ENCODE data around the gene ASIC2.

Gene ASIC2

GRCh38 chr17:33013596-33014375, 279.3 kb downstream of the ASIC2 start:
- Histone ChIP-seq H3K27ac (ENCODE audit: low read length) (no peak overlapping the region), H3K27me3 (ENCODE audit: low read depth, low read length) (no peaks in the 10 kb centered on the region), H3K36me3 (ENCODE audit: control insufficient read depth in 1 of 2, insufficient read depth in 2 of 2, low read length in 2 of 2) (no peaks in the 10 kb centered on the region), H3K9me3 (ENCODE audit: control insufficient read depth in 1 of 2, low read length in 2 of 2) (no peaks in the 10 kb centered on the region), H3K4me1 (ENCODE audit: control insufficient read depth in 1 of 2, insufficient read depth in 2 of 2, low read length in 2 of 2) (no peaks in the 10 kb centered on the region), H3K4me3 (ENCODE audit: low read depth in 1 of 2, low read length in 2 of 2) (no peak overlapping the region)

DNA sequence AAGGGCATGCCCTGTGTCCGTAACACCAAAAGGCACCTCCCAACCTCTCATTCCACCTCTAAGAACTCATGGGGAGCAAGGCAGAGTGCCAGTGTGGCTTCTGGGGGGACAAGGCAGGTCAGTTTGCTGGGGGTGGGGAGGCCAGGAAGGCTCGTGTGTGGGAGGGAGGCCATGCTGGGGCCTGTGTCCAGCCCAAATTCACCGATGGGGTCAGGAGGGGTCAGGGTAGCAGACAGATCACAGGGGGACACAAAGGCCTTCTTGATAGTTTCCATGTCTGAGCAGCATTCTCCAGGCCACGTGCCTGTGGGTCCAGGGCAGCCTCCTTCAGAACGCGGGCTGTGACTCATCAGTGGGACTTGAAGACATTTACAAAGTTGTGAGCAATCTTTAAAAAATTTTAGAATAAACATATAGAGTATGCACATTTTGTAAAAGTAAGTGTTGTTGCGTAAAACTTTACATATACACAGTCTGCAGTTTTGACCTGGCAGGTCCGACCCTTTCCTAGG, 280.5 kb downstream of the ASIC2 start:
- H3K9me3 ChIP-seq (ENCODE audit: control insufficient read depth in 1 of 2, low read length in 2 of 2) = no peaks in the 10 kb centered on the region
- H3K4me3 ChIP-seq (ENCODE audit: low read depth in 1 of 2, low read length in 2 of 2) = no peak overlapping the region
- H3K27me3 ChIP-seq (ENCODE audit: low read depth, low read length) = no peaks in the 10 kb centered on the region
- no peak overlapping the region for H3K27ac ChIP-seq (ENCODE audit: low read length)
- no peaks in the 10 kb centered on the region for H3K36me3 ChIP-seq (ENCODE audit: control insufficient read depth in 1 of 2, insufficient read depth in 2 of 2, low read length in 2 of 2)
- no peaks in the 10 kb centered on the region for H3K4me1 ChIP-seq (ENCODE audit: control insufficient read depth in 1 of 2, insufficient read depth in 2 of 2, low read length in 2 of 2)

DNA sequence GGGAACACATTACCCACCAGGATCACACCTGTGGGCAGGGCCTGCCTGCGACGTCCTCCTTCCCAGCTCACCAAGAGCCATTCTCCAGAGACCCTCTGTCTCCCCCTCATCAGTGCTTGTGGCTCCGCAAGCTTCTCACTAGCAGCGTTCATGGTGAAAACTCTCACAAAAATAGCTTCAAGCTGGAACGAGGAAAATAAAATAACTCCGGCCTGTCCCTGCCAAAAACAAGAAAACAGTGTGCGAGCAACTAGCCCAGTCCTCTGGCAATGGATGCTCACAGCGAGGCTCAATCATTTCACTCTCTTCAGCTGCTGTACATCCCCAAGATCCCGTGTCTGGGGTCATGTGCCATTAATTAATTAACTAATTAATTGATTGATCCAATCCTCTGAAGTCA, 283.5 kb downstream of the ASIC2 start:
- no peaks in the 10 kb centered on the region for H3K4me1 ChIP-seq (ENCODE audit: control insufficient read depth in 1 of 2, insufficient read depth in 2 of 2, low read length in 2 of 2)
- no peak overlapping the region for H3K27ac ChIP-seq (ENCODE audit: low read length)
- H3K27me3 ChIP-seq (ENCODE audit: low read depth, low read length) = no peaks in the 10 kb centered on the region
- no peaks in the 10 kb centered on the region for H3K36me3 ChIP-seq (ENCODE audit: control insufficient read depth in 1 of 2, insufficient read depth in 2 of 2, low read length in 2 of 2)
- no peaks in the 10 kb centered on the region for H3K9me3 ChIP-seq (ENCODE audit: control insufficient read depth in 1 of 2, low read length in 2 of 2)
- H3K4me3 ChIP-seq (ENCODE audit: low read depth in 1 of 2, low read length in 2 of 2) = no peak overlapping the region

DNA sequence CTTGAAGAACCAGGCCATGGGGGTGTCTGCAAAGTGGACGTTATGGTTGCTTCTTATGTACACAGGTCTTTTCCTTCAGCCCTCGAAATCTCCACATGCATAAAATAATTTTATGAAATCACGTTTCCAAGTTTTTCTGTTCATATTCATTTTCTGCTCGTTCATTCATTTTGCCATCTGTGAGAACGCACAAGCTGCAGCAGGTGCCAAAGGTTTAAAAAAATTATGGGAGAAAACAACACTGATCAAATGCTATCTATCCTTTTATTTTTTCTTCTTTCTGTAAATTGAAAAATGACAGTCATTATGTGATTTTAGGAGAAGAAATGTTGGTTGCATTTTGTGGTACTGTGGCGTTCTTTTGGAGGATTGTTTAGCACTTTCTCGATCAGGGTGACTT, 285.9 kb downstream of the ASIC2 start:
- no peak overlapping the region for H3K4me3 ChIP-seq (ENCODE audit: low read depth in 1 of 2, low read length in 2 of 2)
- H3K27me3 ChIP-seq (ENCODE audit: low read depth, low read length) = no peaks in the 10 kb centered on the region
- no peaks in the 10 kb centered on the region for H3K36me3 ChIP-seq (ENCODE audit: control insufficient read depth in 1 of 2, insufficient read depth in 2 of 2, low read length in 2 of 2)
- H3K27ac ChIP-seq (ENCODE audit: low read length) = no peak overlapping the region
- H3K9me3 ChIP-seq (ENCODE audit: control insufficient read depth in 1 of 2, low read length in 2 of 2) = no peaks in the 10 kb centered on the region
- H3K4me1 ChIP-seq (ENCODE audit: control insufficient read depth in 1 of 2, insufficient read depth in 2 of 2, low read length in 2 of 2) = no peaks in the 10 kb centered on the region

DNA sequence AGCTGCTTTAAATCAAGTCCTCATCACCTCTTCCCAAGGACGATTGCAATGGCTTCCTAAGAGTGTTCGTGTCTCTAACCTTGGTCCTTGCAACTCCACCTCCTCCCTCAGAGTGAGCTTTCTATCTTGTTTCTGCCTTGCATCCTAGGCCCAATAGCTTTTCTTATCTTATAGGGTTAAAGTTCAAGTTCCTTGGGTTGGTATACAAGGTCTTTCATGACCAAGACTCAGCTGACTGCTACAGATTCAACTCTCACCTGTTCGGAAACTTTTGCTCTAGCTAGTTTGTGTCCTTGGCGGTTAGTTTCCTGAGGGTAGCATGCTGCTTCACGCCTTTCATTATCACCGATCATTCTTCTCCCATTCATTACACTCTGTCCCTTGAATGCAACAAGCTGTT, 290.8 kb downstream of the ASIC2 start:
- Histone ChIP-seq H3K27ac (ENCODE audit: low read length) (no peak overlapping the region), H3K27me3 (ENCODE audit: low read depth, low read length) (no peaks in the 10 kb centered on the region), H3K9me3 (ENCODE audit: control insufficient read depth in 1 of 2, low read length in 2 of 2) (no peaks in the 10 kb centered on the region), H3K4me1 (ENCODE audit: control insufficient read depth in 1 of 2, insufficient read depth in 2 of 2, low read length in 2 of 2) (peaks cover 0 to 8% of the 10 kb centered on the region in 2 donors), H3K36me3 (ENCODE audit: control insufficient read depth in 1 of 2, insufficient read depth in 2 of 2, low read length in 2 of 2) (no peaks in the 10 kb centered on the region), H3K4me3 (ENCODE audit: low read depth in 1 of 2, low read length in 2 of 2) (no peak overlapping the region)

DNA sequence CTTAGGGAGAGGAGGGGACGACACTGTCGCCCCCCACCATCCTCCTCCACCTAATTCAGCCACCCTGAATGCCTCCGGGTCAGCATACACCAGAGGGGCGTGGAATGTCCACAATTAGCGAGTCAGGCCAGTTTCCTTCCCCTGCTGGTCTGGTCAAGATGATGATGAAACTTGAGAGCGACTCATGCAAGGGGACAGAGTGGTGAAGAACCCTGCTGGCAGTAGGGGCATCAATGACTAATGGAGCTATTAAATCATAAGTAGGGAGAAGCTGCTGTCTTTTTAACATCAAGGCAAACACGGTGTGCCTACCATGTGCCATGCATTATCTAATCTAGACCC, 294.2 kb downstream of the ASIC2 start:
- H3K36me3 ChIP-seq (ENCODE audit: control insufficient read depth in 1 of 2, insufficient read depth in 2 of 2, low read length in 2 of 2) = no peaks in the 10 kb centered on the region
- H3K27ac ChIP-seq (ENCODE audit: low read length) = no peak overlapping the region
- H3K4me1 ChIP-seq (ENCODE audit: control insufficient read depth in 1 of 2, insufficient read depth in 2 of 2, low read length in 2 of 2) = peaks cover 0 to 8% of the 10 kb centered on the region in 2 donors
- H3K27me3 ChIP-seq (ENCODE audit: low read depth, low read length) = no peaks in the 10 kb centered on the region
- no peak overlapping the region for H3K4me3 ChIP-seq (ENCODE audit: low read depth in 1 of 2, low read length in 2 of 2)
- no peaks in the 10 kb centered on the region for H3K9me3 ChIP-seq (ENCODE audit: control insufficient read depth in 1 of 2, low read length in 2 of 2)

GRCh38 chr17:32998111-32998886, 294.8 kb downstream of the ASIC2 start:
- Histone ChIP-seq H3K4me3 (ENCODE audit: low read depth in 1 of 2, low read length in 2 of 2) (no peak overlapping the region), H3K9me3 (ENCODE audit: control insufficient read depth in 1 of 2, low read length in 2 of 2) (no peaks in the 10 kb centered on the region), H3K4me1 (ENCODE audit: control insufficient read depth in 1 of 2, insufficient read depth in 2 of 2, low read length in 2 of 2) (peaks cover 0 to 8% of the 10 kb centered on the region in 2 donors), H3K27me3 (ENCODE audit: low read depth, low read length) (no peaks in the 10 kb centered on the region), H3K27ac (ENCODE audit: low read length) (no peak overlapping the region), H3K36me3 (ENCODE audit: control insufficient read depth in 1 of 2, insufficient read depth in 2 of 2, low read length in 2 of 2) (no peaks in the 10 kb centered on the region)

DNA sequence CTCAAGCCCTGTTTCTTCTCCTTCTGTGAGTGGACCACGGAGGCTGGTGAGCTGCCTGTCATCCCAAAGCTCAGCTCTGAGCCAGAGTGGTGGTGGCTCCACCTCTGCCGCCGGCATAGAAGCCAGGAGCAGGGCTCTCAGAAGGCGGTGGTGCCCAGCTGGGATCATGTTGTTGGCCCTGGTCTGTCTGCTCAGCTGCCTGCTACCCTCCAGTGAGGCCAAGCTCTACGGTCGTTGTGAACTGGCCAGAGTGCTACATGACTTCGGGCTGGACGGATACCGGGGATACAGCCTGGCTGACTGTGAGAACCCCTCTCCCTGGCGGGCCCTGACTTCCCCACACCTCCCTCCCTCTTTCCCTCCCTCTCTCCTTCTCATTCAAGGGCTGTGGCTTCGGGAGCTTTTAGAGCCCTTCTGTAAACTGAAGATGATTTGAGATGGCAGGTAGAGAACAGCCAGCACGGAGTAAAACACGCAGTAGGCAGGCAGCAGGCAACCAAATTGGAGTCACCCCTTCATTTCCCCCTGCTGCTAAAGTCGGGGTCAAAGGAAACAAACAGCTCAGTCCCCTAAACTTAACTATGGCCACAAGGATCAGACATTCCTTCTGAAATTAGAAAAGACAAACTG, 297.6 kb downstream of the ASIC2 start:
- Histone ChIP-seq H3K36me3 (ENCODE audit: control insufficient read depth in 1 of 2, insufficient read depth in 2 of 2, low read length in 2 of 2) (no peaks in the 10 kb centered on the region), H3K27me3 (ENCODE audit: low read depth, low read length) (no peaks in the 10 kb centered on the region), H3K9me3 (ENCODE audit: control insufficient read depth in 1 of 2, low read length in 2 of 2) (no peaks in the 10 kb centered on the region), H3K27ac (ENCODE audit: low read length) (no peak overlapping the region), H3K4me1 (ENCODE audit: control insufficient read depth in 1 of 2, insufficient read depth in 2 of 2, low read length in 2 of 2) (peaks cover 0 to 8% of the 10 kb centered on the region in 2 donors), H3K4me3 (ENCODE audit: low read depth in 1 of 2, low read length in 2 of 2) (no peak overlapping the region)

DNA sequence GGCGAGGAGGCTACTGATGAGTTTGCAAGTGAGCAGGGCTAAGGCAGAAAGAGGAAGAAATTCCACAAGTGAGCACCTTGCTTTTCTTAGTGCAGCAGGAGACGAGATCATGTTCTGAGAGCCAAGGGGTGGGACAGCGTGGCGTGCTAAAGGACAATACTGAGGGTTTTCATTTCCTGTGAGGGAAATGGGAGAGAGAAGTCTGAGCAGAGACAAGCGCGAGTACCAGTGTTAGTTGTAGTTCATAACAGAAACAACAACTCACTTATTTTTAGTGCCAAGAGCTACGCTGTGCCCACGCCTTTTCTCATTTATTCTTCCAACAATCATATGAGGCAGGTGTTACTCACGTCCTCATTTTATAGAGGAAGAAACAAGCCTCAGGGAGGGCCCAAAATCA, 299.1 kb downstream of the ASIC2 start:
- Histone ChIP-seq H3K36me3 (ENCODE audit: control insufficient read depth in 1 of 2, insufficient read depth in 2 of 2, low read length in 2 of 2) (no peaks in the 10 kb centered on the region), H3K27me3 (ENCODE audit: low read depth, low read length) (no peaks in the 10 kb centered on the region), H3K27ac (ENCODE audit: low read length) (no peak overlapping the region), H3K4me3 (ENCODE audit: low read depth in 1 of 2, low read length in 2 of 2) (no peak overlapping the region), H3K4me1 (ENCODE audit: control insufficient read depth in 1 of 2, insufficient read depth in 2 of 2, low read length in 2 of 2) (peaks cover 0 to 8% of the 10 kb centered on the region in 2 donors), H3K9me3 (ENCODE audit: control insufficient read depth in 1 of 2, low read length in 2 of 2) (no peaks in the 10 kb centered on the region)

DNA sequence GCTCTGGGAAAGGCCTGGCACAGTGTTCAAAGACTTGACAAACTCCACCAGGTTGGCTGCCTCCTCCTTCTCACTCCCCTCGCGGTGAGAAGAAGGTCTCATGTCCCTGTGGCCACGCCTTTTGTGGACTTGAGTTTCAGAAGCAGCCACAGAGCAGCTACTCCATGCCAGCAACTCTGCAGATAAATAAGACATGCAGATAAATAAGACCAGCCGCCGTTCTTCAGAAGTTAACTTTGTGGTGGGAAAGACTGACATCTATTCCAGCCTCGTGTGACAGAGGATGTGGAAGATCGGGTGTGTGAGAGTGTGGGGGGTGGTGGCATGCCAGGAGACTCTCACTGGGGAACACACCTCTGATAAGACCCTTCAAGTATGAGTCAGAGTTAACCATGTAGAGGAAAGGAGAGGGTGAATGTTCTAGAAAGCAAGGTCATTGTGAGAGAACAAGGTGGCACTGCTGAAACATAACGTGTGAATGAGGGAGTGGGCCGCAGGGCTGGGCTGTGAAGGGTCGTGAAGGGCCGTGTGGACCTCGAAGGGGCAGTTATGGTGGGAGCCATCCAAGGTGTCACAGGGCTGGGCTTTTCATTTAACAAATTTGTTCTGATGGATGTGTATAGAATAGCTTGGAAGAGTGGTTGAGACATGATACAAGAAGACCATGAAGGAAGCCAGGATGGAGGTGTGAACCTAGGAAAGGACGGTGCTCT, 300.6 kb downstream of the ASIC2 start:
- Histone ChIP-seq H3K4me1 (ENCODE audit: control insufficient read depth in 1 of 2, insufficient read depth in 2 of 2, low read length in 2 of 2) (no peaks in the 10 kb centered on the region), H3K27me3 (ENCODE audit: low read depth, low read length) (no peaks in the 10 kb centered on the region), H3K27ac (ENCODE audit: low read length) (no peak overlapping the region), H3K36me3 (ENCODE audit: control insufficient read depth in 1 of 2, insufficient read depth in 2 of 2, low read length in 2 of 2) (no peaks in the 10 kb centered on the region), H3K9me3 (ENCODE audit: control insufficient read depth in 1 of 2, low read length in 2 of 2) (peaks cover 0 to 3% of the 10 kb centered on the region in 2 donors), H3K4me3 (ENCODE audit: low read depth in 1 of 2, low read length in 2 of 2) (no peak overlapping the region)

Data from muscle layer of duodenum (tissue), 2 donors.